NCI-H1694 (cell line): ENCODE data around the gene KCNH2.
"Not testable (repeated sequence)": the region's sequence is repeated elsewhere in the genome, so short reads cannot be mapped to it uniquely, and the experiment has no call there.

Experiments used
- DNase-seq: peaks from one replicate; lab custom pipeline; 2025; lab: John Stamatoyannopoulos, UW

KCNH2 gene

DNA sequence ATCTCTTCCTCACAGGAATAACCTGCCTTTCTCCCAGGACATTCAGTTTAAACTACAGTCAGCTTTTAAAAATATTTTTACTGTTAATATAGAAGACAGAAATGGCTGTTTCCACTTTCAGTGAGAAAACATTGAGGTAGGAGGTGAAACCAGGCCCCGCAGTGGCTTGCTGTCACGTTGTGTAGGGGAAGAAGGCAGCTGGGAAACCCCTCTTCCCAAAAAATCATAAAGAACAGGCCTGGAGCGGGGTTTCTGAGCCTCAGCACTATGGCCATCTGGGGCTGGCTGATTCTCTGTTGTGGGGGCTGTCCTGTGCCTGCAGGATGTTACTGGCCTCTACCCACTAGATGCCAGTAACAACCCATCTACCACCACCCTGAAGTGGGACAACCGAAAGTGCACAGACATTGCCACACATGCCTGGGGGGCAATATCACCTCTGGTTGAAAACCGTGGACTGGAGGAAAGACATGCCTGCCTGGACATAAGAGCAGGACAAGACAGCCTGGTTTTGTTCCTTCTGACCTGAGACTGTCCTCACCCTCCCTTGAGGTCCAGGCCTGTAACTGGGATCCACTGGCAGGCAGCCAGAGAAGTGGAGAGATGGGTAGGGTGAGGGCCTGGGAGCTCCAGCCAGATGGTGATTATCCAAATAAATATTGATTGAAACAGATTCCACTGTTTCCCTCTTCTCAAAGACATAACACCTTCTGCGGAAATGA, 43.9 kb downstream of the KCNH2 start:
- no peak for DNase-seq

DNA sequence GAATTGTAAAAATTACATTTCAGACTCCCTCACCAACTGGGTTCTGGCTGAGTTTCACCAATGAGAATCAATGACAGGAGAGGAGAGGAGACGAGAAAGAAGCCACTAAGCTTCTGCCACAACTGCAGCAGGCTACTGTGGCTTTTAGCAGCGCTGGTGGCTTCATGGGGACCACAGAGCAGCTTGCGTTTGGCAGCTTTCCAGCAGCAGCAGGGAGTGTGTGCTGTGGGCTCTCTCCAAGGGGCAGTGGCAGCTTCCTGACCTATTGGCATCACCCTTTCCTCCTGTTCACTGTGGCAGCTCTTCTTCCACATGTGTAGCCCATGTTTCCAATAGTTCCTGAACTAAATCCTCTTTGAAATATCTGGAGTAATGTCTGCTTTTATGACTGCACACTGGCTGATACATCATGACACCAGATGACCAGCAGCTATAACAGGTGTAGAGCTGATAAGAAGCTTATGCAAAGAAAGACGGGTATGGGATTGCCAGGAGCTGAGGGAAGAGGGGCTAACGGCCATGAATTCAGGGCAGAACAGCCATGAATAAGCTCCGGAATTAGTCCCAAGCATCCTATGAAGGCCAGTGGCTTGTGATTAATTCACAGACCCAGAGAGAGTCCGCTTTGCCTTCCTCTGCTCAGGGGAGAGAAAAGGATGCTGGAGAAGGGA, 46.8 kb downstream of the KCNH2 start:
- peak; percentile 24 for DNase-seq

DNA sequence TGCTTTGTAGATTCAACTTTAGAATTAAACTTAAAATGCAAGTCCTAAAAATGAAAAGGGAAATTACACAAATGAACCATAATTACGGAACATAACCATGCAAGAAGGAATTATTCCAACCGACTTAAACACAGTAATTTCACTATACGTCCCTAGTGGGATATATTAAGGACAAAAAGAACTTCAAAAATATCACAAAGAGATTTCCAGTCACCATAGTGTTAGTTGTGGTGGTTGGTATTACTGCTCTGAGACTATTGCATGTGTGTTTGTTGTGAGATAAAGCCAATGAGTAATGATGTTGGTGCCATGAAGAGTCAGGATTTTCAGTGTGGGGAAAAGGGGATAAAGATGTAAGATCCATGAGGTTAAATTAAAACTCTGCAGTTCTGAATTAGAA, 49.6 kb downstream of the KCNH2 start:
- no peak for DNase-seq

DNA sequence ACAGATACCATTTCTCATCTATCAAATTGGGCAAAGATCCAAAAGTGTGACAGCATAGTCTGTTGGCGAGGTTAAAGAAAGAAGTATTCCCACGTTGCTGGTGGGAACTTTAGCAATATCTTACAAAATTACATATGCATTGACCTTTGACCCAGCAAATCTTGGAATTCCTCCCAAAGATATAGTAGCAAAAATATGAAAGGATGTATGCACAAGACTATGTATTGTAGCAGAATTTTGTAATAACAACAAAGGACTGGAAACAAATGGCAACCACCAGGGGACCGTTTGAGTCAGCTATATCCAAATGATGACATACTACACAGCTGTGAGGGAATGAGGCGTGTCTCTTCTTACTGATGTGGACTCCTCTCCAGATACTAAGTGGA, 50.2 kb downstream of the KCNH2 start:
- no peak for DNase-seq

DNA sequence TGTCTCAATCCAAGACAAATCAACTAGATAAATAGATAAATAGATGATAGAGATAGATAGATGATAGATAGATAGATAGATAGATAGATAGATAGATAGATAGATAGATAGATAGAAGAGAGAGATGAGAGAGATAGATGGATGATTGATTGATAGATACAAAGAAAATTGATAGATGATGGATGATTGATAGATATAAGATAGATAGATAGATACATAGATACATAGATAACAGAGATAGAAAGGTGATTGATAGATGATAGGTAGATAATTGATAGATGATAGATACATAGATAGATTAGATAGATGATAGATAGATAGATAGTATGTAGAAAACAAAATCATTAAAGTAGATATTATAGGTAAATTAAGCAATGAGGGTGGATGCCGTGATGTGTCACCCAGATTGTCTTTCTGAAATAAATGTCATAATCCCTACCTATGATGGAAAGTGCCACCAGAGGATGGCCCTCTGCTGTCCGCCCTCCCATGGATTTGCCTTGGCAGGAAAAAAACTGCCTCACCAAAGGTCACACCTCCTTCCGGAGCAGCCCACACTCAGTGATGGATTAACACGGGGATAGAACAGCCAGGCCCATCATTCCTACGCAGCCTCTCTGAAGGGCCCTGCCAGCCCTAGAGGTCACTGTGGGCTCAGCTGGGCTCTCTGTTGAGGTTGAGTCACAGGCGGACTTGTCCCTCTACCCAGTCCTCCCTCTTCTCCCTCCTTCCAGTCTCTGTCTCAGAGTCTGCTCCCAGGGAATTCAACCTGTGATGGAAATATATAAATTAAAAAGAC, 50.8 kb downstream of the KCNH2 start:
- DNase-seq: no peak

DNA sequence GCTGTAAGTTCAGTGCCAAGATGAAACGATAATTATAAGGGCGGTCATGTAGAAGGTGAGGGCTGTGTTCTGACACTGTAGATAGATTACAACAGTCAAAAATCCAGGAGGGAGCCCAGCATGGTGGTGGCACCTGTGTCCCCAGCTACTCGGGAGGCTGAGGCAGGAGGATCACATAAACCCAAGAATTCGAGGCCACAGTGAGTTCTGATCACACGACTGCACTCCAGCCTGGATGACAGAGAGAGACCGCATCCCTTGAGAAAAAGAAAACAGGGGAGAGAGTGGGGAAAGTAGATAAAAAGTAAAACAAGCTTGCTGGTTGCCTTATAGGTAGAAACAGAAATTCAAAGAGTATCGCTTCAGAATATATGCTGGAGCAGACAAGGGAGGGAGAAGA, 52.1 kb downstream of the KCNH2 start:
- no peak for DNase-seq

DNA sequence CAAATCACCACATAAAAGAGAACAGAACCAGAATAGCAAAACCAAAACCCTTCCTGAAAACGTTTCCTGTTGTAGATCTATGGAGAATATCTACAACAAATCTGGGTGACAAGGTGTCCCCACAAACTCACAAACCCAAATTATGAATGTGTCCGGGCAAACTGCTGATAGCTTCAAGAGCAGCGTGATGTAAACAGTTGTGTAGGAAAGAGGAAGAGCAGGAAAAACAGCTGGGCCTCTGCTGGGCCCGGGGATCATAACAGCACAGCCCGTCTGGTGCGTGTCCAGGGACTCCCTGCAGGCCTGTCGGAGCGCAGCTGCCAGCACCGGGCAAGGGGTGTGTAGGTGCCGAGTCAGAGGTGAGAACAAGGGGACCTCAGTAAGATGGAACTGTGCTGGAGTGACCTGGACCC, 53.7 kb downstream of the KCNH2 start:
- DNase-seq: no peak

DNA sequence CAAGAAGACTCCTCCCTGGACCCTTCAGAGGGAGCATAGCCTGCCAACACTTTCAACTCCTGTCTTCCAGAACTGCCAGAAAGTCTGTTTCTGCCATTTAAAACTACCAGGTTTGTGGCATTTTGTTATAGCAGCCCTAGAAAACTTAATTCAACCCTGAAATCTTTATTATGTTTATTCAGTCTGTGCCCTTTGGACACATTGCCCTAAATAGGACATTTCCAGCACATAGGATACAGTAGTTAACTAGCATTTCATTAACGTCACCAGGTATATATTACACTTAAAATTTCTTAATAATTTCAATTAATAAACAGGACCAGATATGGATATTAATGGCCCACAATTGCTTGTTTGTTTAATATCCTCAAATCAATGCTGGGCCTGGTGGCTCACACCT, 54.3 kb downstream of the KCNH2 start:
- DNase-seq: no peak

DNA sequence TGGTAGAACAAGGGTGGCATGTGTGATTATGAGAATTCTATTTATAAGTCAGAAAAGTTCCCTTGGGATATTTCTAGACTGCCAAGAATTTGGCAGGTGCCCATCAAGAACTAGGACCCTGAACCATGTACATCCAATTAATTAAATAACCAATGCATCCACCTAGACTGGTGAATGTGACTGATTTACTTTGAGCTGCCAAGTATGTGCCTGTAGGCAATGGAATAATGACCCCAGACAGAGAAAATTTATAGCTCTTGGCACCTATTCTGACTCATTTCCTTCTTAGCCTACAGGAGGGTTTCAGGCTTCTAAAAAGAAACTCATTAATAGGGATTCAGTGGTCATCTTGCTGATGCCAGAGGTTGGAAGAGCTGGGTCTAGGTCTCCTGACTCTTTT, 54.9 kb downstream of the KCNH2 start:
- no peak for DNase-seq

DNA sequence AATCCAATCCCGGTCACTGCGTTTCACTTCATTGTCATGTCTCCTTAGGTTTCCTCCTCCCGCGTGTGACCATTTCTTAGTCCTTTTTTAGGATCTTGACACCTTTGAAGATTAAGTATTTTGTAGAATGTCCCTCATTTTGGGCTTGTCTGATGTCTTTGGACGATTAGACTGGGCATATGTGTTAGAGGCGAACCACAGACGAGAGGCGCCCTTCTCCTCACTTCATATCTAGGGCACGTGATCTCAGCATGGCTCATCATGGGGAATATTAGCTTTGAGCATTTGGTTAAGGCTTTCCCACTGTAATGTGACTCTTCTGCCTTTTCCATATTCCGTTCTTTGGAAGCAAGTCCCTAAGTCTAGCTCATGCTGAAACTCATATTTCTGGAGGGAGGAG, 59.0 kb downstream of the KCNH2 start:
- no peak for DNase-seq

DNA sequence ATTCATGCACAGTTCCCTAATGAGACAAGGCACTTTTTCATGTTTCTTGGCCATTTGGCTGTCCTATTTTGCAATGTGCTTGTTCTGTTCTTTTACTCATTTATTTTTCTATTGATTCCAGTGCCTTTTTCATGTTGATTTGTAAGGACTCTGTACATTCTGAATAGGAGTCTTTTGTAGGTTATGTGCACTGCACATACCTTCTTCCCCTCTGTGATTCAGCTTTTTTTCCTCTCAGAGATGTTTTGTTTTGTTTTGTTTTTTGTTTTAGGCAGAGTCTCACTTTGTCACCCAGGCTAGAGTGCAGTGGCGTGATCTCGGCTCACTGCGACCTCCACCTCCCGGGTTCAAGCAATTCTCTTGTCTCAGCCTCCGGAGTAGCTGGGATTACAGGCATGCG, 59.7 kb downstream of the KCNH2 start:
- no peak for DNase-seq

DNA sequence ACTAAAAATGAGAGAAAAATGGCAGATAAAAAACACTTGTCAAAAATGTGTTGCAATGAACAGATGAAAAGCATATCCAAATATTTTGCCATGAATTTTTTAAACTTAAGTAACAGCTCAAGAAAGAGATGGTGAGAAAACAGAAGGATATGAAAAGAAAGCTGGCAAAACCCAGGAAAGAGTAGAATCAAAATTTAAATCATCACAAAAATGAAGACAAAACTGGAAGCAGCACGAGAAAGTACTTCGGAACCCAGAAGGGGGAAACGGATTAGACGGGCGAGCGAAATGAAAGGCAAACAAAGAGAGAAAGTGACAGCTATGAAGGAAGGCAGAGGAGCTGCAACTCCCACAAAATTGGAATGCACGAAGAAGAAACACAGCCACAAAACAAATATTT, 60.2 kb downstream of the KCNH2 start:
- DNase-seq: no peak

DNA sequence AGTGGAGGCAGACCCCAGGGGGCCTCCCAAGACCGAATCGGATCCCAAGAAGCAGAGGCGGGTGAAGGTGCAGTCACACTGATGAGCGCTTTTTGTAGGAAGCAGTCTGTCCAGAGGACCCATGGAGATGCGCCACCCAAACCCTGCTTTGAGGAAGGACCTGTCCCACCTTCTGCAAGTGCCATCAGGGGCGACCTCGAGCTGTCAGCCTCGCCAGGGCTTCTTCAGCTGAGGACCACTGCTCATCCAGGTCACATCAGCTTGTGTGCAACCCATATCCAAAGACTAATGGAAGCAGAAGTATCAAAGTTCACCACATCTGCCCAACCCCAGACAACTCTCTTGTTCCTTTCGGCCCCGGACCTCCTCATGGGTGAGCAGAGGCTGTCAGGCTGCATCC, 61.5 kb downstream of the KCNH2 start:
- DNase-seq: no peak

DNA sequence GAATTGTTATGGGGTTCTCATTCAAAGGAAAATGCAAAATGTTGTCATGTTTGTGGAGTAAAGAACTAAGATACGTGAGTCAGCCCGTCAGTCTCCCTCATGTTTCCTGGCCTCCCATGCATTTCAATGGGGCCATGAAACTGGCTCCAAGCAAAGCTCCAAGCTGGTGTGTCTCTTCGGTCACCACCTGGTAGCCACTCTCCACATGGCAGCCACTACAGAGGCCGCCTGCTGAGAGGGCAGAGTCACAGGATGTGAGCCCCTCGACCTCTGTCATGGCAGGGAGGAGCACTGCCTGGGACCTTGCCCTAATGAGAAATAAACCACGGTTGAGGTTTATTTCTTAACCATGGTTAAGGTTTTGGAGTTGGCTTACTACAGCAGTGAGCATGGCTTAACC, 63.2 kb downstream of the KCNH2 start:
- DNase-seq: no peak

DNA sequence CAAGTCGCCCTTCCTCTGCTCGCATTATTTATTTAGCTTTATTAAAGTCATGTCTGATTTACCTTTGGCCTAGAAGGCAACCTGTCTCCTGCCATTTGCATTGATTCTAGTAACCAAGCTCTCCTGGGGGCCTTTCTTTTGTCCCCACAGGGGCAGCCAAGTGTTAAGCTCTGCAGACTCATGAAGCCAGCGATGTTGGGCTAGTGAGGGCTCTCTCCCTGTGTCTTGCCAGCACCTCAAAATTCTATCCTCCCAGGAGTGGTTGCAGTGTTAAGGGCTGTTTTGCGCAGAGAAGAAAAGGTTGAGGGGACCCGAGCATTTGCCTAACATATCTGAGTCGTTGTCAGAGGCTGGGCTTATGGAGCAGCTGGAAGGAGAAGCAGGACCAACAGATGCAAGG, 63.9 kb downstream of the KCNH2 start:
- DNase-seq: no peak

DNA sequence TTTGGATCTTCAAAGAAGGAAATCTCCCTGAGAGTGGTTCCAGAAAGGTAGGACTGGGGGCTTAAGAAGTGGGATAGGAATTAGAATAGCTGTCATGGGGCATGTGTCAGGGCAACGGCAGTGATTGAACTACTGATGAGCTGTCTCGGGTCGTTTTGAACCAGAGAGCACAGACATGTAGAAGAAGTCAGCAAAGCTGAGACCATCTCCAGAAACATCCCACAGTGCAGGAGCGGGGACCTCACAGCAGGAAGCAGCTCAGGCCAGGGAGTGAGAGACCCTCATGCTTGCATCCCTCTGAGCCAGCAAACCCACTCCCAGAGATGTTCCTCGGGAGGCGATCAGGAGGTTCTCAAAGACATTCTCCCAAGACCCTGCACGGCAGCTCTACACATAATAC, 65.7 kb downstream of the KCNH2 start:
- DNase-seq: no peak

DNA sequence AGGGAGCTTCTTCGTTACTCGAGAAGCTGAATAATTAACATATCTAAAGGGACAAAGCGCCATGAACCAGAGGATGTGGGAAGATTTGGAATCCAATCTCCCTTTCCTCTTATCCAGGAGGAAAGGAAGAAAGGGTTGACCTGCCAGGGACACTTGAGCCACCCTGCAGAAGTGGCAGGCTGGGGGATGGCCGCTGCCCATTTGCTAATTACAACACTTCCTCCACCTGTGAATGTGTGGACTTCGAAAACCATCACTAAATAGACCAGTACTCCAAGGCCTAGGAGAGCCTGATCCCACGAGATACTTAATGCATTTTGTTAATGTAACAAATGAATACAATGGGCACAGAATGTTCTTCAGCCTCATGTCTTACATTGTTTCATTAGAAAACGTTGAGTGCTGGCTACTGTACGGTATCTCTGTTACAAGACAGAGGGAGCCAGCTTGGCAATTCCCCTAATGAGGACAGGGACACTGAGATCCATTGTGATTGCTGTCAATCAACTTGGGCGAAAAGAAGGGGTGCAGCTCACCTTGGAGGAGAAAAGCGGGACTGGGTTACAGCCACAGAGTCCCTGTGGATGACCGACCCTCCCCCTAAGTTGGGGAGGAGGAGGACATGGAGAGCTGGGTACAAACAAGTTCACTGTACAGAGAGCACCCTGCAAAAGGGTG, 66.4 kb downstream of the KCNH2 start:
- no peak for DNase-seq

DNA sequence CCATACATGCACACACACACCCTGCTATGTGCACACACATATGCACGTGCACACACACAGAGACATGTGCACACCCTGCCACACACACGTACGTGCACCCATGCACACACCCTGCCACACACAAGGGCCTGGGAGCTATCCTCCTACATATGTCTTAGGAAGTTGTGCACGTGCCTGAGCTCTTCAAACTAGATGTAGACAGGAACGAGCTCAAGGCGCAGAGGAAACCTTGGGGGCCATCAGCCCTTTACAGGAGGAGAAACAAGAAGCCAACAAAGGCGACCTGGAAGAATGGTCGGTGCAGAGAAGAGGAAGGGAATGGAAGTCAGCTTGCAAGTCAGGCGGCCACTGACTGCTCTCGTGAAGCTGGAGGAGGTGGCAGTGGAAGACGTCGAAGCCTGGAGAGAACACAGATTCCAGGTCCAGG, 67.1 kb downstream of the KCNH2 start:
- DNase-seq: no peak

DNA sequence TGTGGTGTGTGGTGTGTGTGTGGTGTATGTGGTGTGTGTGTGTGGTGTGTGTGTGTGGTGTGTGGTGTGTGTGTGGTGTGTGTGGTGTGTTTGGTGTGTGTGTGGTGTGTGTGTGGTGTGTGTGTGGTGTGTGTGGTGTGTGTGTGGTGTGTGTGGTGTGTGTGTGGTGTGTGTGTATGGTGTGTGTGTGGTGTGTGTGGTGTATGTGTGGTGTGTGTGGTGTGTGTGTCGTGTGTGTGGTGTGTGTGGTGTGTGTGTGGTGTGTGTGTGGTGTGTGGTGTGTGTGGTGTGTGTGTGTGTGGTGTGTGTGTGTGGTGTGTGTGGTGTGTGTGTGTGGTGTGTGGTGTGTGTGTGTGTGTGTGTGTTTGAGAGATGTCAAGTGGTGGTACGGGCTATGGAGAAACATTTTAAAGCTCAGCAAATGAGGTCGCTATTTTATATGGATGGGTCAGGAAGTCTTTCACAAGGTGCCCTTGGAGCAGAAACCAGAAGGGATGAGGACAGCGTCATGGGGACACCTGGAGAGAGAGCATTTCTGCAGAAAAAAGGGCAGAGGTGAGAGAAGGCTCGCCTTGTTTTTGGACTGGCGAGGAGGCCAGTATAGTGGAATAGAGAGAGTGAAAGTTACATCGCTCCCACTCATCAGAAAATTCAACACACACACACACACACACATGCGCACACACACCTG, 67.7 kb downstream of the KCNH2 start:
- DNase-seq: not testable (repeated sequence)

DNA sequence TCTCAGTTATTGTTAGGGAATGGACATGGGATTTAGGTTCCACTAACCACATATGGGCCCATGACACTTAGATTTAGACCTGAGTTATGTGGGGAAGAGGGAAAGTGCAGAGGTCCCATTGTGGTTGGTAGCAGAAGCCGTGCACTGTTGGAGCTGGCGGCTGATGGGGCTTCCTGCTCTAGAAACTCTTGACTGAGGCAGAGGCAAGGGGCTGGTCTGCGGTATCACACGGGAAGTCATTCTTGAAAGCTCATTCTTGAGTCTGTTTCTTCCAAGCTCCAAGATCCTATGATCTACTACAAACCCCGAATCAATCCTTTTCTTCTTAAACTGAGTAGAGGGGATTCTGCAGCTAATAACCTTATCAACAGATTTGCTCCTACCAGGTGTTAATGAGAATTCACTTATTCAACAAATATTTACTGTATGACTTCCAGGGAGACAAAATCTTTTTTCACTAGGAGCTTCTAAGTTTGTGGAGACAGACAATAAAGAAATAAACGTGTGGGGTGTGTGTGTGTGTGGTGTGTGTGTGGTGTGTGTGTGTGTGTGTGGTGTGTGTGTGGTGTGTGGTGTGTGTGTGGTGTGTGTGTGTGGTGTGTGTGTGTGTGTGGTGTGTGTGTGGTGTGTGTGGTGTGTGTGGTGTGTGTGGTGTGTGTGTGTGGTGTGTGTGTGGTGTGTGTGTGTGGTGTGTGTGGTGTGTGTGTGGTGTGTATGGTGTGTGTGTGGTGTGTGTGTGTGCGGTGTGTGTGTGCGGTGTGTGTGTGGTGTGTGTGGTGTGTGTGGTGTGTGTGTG, 68.7 kb downstream of the KCNH2 start:
- DNase-seq: no peak

DNA sequence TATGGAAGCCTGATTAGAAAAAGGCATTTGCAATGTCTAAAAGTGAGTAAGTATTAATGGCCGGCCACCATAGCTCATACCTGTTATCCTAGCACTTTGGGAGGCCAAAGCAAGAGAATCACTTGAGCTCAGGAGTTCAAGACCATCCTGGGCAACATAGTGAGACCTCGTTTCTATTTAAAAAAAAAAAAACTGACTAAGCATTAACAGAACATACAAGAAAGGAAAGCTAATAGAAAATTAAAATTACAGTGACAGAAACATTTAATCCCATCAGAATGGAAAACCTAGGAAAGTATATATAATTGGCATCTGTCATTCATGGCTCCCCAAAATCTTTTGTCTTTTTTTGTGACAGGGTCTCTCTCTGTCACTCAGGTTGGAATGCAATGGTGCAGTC, 69.9 kb downstream of the KCNH2 start:
- DNase-seq: no peak
